Activated CD4-positive, alpha-beta memory T cell treated with anti-CD3 and anti-CD28 coated beads for 36 hours (primary cell): ENCODE results near the gene SLC25A24. TPM values are rescaled to one million over a fixed set of nuclear protein-coding genes. Genes with fewer than 3 reads are reported as not detected.
"Not testable (repeated sequence)": the region's sequence is repeated elsewhere in the genome, so short reads cannot be mapped to it uniquely, and the experiment has no call there.

Source experiments
- CTCF ChIA-PET: fragments of 350-600 bp; sonication (Branson Sonifier 250); formaldehyde crosslinking; loops from one replicate; lab custom pipeline; 2021; ENCODE audit warnings: antibody characterized with exemption, inconsistent platforms; lab: Charles Lee
- POLR2A ChIA-PET: fragments of 350-600 bp; sonication (Branson Sonifier 250); formaldehyde crosslinking; loops from one replicate; lab custom pipeline; 2021; ENCODE audit warnings: antibody characterized with exemption; lab: Charles Lee
- DNase-seq: peaks from one replicate; pipeline ENCODE4 v3.0.0-alpha.2; 2020
- H3K27ac Mint-ChIP-seq: one replicate; pipeline ENCODE4 v1.8.0; 2021; ENCODE audit warnings: mixed read lengths
- H3K27me3 Mint-ChIP-seq: one replicate; pipeline ENCODE4 v1.8.0; 2021; ENCODE audit warnings: mixed read lengths
- H3K36me3 Mint-ChIP-seq: one replicate; pipeline ENCODE4 v1.8.0; 2021; ENCODE audit warnings: mixed read lengths
- H3K4me1 Mint-ChIP-seq: one replicate; pipeline ENCODE4 v1.8.0; 2021; ENCODE audit warnings: low read depth, mixed read lengths
- H3K4me3 Mint-ChIP-seq: one replicate; pipeline ENCODE4 v1.8.0; 2021; ENCODE audit warnings: mild to moderate bottlenecking, mixed read lengths
- H3K9me3 Mint-ChIP-seq: one replicate; pipeline ENCODE4 v1.8.0; 2021; ENCODE audit warnings: mixed read lengths
- intact Hi-C: fragments of 100-400 bp; cut with micrococcal nuclease; formaldehyde crosslinking; loops from one replicate; pipeline ENCODE4 v1.15.1; 2023
- total RNA-seq, 2 experiments: library from RNA; stranded (reverse); gene quantifications; one replicate each; pipeline ENCODE4 v1.2.3, GENCODE V29; 2021

Gene SLC25A24
- total RNA-seq, 2 experiments from 2014 or later: 18.1 to 19.4 TPM

DNA sequence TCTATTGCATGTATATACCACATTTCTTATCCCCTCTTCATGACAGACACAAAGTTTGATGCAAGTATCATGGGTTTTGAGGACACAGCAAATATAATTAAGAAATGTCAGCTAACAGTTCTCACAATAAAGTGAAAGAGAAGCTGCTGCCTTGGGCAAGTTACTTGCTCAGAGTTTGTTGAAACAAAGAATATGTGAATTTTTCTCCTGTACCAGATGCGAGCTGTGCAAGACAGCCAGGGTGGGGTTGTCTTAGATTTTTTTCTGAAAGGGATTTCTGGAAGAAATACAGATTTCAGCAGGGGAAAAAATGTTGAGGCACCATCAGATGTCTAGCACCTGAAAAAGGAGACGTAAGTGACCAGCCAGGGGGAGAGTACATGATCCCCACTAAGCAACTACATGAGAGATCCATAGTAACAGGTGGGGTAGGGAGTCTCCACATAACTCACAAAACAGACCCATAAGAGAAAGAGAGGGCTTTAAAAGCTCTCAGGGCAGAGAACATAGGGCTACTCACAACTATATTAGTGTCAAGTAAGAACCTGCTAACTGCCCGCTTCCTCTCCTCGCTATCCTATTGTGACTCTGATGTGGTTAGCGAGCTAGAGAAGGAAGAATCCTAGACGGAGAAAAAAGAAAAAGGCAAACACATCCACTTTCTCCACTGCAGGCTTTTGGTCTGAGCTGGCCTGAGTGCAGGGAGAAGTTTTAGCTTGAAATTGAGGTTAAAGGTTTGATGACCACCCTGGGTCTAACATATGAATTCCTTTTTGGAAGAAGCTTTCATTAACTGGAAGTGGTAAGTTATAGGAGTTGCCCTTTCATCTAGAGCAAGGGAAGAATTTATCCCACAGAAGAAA is 16.1 kb upstream of the SLC25A24 start:
- POLR2A ChIA-PET, H3K27ac Mint-ChIP-seq, H3K9me3 Mint-ChIP-seq, CTCF ChIA-PET, H3K27me3 Mint-ChIP-seq, DNase-seq, H3K36me3 Mint-ChIP-seq, H3K4me3 Mint-ChIP-seq, H3K4me1 Mint-ChIP-seq, intact Hi-C loops: not testable (repeated sequence)

- H3K4me3 Mint-ChIP-seq, H3K4me1 Mint-ChIP-seq, intact Hi-C loops, H3K9me3 Mint-ChIP-seq, DNase-seq, H3K36me3 Mint-ChIP-seq, POLR2A ChIA-PET, H3K27ac Mint-ChIP-seq: not testable (repeated sequence)
- H3K27me3 Mint-ChIP-seq: peaks cover 14% of the 10 kb centered on the region
- CTCF ChIA-PET: interaction anchor here (0.8 kb wide), 1 partner anchor 268 kb away, joined by 3 read pairs; no protein-coding TSS in a partner anchor
These were observed 14.7 kb upstream of the SLC25A24 start for GRCh38 chr1:108214641-108215465.

DNA sequence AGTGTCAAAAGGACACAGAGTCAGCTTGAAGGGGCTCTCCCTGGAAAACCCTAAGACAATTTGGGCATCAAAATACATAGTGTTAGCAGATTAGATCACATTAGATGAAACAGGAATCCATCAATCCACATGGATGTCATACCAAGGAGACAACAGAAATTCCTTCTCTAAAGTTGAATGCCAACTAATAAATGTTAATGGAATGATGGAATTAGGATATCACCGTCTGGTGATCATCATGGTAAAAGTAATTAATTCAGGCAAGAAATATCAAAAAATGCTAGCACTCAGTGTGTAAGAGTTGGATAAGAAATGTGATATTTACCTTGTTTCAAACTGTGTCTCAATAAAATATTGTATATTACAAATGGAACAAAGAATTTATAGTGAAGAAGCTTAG is 10.9 kb upstream of the SLC25A24 start:
- Mint-ChIP-seq H3K36me3 (no peaks in the 10 kb centered on the region), H3K27ac (no peak overlapping the region), H3K9me3 (no peaks in the 10 kb centered on the region), H3K4me3 (no peak overlapping the region), H3K27me3 (peaks cover 18% of the 10 kb centered on the region), H3K4me1 (peaks cover 7% of the 10 kb centered on the region)
- CTCF ChIA-PET: interaction anchor here (1.0 to 2.4 kb wide), 3 partner anchors 10 to 349 kb away, joined by 3 to 11 read pairs (median 4); partner anchors contain the start of genes EEIG2 and SLC25A24
- DNase-seq: no peak
- intact Hi-C loops: no loop called here
- POLR2A ChIA-PET: no interaction called here

DNA sequence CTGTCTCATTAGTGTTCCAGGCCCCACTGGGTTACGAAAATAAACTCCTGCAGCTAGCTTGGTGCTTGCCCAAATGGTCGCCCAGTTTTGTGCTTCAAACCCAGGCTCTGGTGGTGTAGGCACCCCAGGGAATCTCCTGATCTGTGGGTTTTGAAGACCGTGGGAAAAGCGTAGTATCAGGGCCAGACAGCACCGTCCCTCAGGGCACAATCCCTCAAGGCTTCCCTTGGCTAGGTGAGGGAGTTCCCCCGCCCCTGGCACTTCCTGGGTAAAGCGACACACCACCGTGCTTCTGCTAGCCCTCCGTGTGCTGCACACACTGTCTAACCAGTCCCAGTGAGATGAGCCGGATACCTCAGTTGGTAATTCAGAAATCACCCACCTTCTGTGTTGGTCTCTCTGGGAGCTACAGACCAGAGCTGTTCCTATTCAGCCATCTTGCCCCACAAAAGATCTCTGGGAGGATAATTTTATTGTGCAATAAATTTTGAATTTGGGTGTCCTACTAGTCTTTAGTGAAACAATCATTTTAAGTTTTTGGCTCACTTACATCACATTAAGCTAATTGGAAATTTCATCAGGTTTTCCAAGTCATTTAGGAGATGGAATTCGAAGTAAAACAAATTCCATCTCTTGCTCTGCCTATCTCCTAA is 9.4 kb upstream of the SLC25A24 start:
- POLR2A ChIA-PET: no interaction called here
- no peak overlapping the region for H3K4me3 Mint-ChIP-seq

DNA sequence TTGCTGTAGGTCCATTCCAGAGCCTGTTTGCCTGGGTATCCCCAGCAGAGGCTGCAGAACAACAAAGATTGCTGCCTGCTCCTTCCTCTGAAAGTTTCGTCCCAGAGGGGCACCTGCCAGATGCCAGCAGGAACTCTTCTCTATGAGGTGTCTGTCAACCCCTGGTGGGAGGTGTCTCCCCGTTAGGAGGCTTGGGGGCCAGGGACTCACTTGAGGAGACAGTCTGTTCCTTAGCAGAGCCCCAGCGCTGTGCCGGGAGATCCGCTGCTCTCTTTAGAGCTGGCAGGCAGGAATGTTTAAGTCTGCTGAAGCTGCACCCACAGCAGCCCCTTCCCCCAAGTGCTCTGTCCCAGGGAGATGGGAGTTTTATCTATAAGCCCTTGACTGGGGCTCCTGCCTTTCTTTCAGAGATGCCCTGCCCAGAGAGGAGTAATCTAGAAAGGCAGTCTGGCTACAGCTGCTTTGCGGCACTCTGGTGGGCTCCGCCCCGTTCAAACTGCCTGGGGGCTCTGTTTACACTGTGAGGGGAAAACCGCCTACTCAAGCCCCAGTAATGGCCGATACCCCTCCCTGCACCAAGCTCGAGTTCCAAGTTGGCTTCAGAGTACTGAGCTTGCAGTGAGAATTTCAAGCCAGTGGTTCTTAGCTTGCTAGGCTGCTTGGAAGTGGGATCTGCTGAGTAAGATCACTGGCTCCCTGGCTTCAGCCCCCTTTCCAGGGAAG is 8.7 kb upstream of the SLC25A24 start:
- Mint-ChIP-seq H3K9me3 (peaks cover 4% of the 10 kb centered on the region), H3K36me3 (no peaks in the 10 kb centered on the region), H3K27me3 (peaks cover 15% of the 10 kb centered on the region), H3K4me1 (peaks cover 7% of the 10 kb centered on the region), H3K4me3 (no peak overlapping the region), H3K27ac (no peak overlapping the region)
- intact Hi-C loops: no loop called here
- DNase-seq: no peak
- POLR2A ChIA-PET: no interaction called here
- CTCF ChIA-PET: interaction anchor here (2.4 kb wide), 1 partner anchor 8 kb away, joined by 11 read pairs; the partner anchor contains the start of gene SLC25A24

More for the DNA sequence above, 9.4 kb upstream of the SLC25A24 start:
- Mint-ChIP-seq H3K4me1 (peaks cover 7% of the 10 kb centered on the region), H3K9me3 (no peaks in the 10 kb centered on the region), H3K36me3 (no peaks in the 10 kb centered on the region), H3K27me3 (peaks cover 15% of the 10 kb centered on the region), H3K27ac (no peak overlapping the region)
- CTCF ChIA-PET: interaction anchor here (0.7 to 2.4 kb wide), 2 partner anchors 9 to 11 kb away, joined by 3 to 11 read pairs; partner anchors contain the start of gene SLC25A24
- intact Hi-C loops: no loop called here
- DNase-seq: peak; percentile 33

DNA sequence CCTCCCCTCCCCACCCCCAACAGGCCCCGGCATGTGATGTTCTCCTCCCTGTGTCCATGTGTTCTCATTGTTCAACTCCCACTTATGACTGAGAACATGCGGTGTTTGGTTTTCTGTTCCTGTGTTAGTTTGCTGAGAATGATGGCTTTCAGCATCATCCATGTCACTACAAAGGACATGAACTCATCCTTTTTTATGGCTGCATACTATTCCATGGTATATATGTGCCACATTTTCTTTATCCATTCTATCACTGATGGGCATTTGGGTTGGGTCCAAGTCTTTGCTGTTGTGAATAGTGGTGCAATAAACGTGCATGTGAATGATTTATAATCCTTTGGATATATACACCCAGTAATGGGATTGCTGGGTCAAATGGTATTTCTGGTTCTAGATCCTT is 3.4 kb upstream of the SLC25A24 start:
- POLR2A ChIA-PET, CTCF ChIA-PET, H3K36me3 Mint-ChIP-seq, H3K4me3 Mint-ChIP-seq, H3K27me3 Mint-ChIP-seq, DNase-seq, H3K9me3 Mint-ChIP-seq, H3K27ac Mint-ChIP-seq: not testable (repeated sequence)
- intact Hi-C loops: loop anchor here (5.0 kb wide), 4 partner anchors 299 to 439 kb away; partner anchors contain the start of gene EEIG2
- peaks cover 17% of the 10 kb centered on the region for H3K4me1 Mint-ChIP-seq

DNA sequence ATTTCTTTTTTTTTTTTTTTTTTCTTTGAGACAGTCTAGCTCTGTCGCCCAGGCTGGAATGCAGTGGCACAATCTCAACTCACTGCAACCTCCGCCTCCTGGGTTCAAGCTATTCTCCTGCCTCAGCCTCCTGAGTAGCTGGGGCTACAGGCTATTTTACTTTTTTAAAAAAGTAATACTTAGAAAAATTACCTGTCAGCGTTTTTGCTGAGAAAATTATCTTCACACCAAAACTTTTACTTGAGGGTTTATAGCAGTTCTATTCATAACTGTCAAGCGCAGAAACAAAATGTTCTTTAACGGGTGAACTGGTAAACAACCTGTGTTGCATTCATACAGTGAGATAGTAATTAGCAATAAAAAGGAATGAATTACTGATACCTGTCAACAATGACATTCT is 1.5 kb upstream of the SLC25A24 start:
- intact Hi-C loops: loop anchor here (2.0 to 5.0 kb wide), 5 partner anchors 237 to 441 kb away; partner anchors contain the start of genes EEIG2 and VAV3
- Mint-ChIP-seq H3K36me3 (no peaks in the 10 kb centered on the region), H3K9me3 (peaks cover 6% of the 10 kb centered on the region), H3K4me3 (no peak overlapping the region), H3K27ac (no peak overlapping the region), H3K4me1 (peaks cover 29% of the 10 kb centered on the region), H3K27me3 (no peaks in the 10 kb centered on the region)
- DNase-seq: no peak
- CTCF ChIA-PET: interaction anchor here (1.9 to 2.1 kb wide), 2 partner anchors 8 to 442 kb away, joined by 9 to 11 read pairs; no protein-coding TSS in a partner anchor
- POLR2A ChIA-PET: no interaction called here

DNA sequence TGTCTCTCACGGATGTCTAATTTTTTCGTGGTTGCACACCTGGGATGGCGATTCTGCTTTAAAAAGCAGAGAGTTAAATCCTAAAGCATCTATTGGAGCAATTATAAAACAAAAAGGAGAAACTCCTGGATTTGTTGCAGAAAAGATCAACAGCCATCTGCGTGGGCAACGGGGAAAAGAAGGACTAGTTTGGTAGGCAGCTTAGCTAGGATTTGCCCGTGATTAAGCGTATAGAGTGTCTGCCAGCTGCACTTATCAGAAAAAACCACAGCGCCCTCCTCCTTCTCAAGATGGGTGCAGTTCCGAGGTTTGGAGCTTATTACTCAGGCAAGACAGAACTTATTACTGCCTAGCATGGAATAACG is 526 bp upstream of the SLC25A24 start:
- H3K4me1 Mint-ChIP-seq: peaks cover 29% of the 10 kb centered on the region
- ChIA-PET CTCF (interaction anchor here (0.7 to 2.5 kb wide), 6 partner anchors 9 to 443 kb away, joined by 3 to 11 read pairs (median 8); partner anchors contain the start of gene EEIG2), POLR2A (interaction anchor here (0.8 to 1.2 kb wide), 2 partner anchors 235 to 491 kb away, joined by 3 read pairs; partner anchors contain the start of gene PRPF38B)
- DNase-seq: peak; percentile 64
- no peaks in the 10 kb centered on the region for H3K36me3 Mint-ChIP-seq
- peaks cover 6% of the 10 kb centered on the region for H3K9me3 Mint-ChIP-seq
- peak overlapping the region; percentile 61 for H3K27ac Mint-ChIP-seq
- intact Hi-C loops: loop anchor here (2.0 to 5.0 kb wide), 5 partner anchors 236 to 442 kb away; partner anchors contain the start of genes EEIG2 and VAV3
- peak overlapping the region; percentile 85 for H3K4me3 Mint-ChIP-seq
- H3K27me3 Mint-ChIP-seq: no peaks in the 10 kb centered on the region

DNA sequence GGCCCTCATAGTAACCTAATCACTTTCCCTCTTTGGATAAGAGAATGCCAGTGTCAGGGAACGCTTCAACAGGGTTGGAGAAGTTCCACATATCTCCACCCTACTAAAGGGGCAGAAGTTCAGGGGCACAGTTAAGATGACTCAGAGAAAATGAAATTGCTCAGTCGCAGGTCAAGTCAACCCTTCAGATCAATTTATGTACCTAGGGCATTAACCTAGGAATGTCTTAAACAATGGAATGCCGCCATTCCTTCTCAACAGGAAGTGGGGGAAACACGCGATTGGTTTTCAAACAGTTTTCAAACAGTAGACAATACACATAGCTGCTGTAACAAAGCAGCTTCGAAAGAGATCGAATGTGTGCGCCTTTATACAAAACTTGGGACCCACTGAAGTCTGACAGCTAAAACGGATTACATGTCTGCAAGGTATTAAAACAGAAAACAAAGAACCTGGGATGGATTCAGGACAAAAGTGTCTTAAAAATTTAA is 897 bp downstream of the SLC25A24 start:
- CTCF ChIA-PET: interaction anchor here (2.5 kb wide), 1 partner anchor 361 kb away, joined by 10 read pairs; the partner anchor contains the start of gene EEIG2
- no peaks in the 10 kb centered on the region for H3K27me3 Mint-ChIP-seq
- peaks cover 29% of the 10 kb centered on the region for H3K4me1 Mint-ChIP-seq
- peaks cover 6% of the 10 kb centered on the region for H3K36me3 Mint-ChIP-seq
- H3K9me3 Mint-ChIP-seq: peaks cover 6% of the 10 kb centered on the region
- intact Hi-C loops: no loop called here
- H3K27ac Mint-ChIP-seq: peak overlapping the region; percentile 55
- POLR2A ChIA-PET: interaction anchor here (0.6 to 1.4 kb wide), 2 partner anchors 10 to 231 kb away, joined by 3 to 4 read pairs; no protein-coding TSS in a partner anchor
- no peak for DNase-seq
- H3K4me3 Mint-ChIP-seq: peak overlapping the region; percentile 85

- POLR2A ChIA-PET: no interaction called here
- H3K4me1 Mint-ChIP-seq: peaks cover 20% of the 10 kb centered on the region
- peaks cover 33% of the 10 kb centered on the region for H3K36me3 Mint-ChIP-seq
- intact Hi-C loops: no loop called here
- H3K27me3 Mint-ChIP-seq: no peaks in the 10 kb centered on the region
- peaks cover 19% of the 10 kb centered on the region for H3K9me3 Mint-ChIP-seq
- DNase-seq: no peak
- no peak overlapping the region for H3K27ac Mint-ChIP-seq
- H3K4me3 Mint-ChIP-seq: no peak overlapping the region
- CTCF ChIA-PET: no interaction called here
These were observed 6.1 kb downstream of the SLC25A24 start for GRCh38 chr1:108194051-108194450.

DNA sequence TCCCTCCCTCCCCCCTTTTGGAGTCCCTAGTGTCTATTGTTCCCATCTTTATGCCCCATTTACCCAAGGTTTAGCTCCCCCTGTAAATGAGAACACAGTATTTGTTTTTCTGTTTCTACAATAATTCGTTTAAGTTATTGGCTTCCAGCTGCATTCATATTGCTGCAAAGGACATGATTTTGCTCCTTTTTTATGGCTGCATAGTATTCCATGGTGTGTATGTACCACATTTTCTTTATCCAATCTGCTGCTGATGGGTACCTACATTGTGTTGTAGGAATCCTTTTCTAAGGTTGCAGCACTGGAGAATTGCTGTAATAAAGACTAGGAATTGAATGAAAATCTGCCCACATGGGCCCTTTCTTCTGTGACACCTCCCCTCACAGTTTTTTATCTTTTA is 6.8 kb downstream of the SLC25A24 start:
- H3K4me1 Mint-ChIP-seq: peaks cover 22% of the 10 kb centered on the region
- intact Hi-C loops: no loop called here
- peaks cover 38% of the 10 kb centered on the region for H3K36me3 Mint-ChIP-seq
- ChIA-PET POLR2A (no interaction called here), CTCF (no interaction called here)
- H3K4me3 Mint-ChIP-seq: no peak overlapping the region
- DNase-seq: no peak
- no peaks in the 10 kb centered on the region for H3K27me3 Mint-ChIP-seq
- H3K27ac Mint-ChIP-seq: no peak overlapping the region
- H3K9me3 Mint-ChIP-seq: peaks cover 19% of the 10 kb centered on the region
